ENCODE results near the gene CEACAM7.
"Not testable (repeated sequence)": the region's sequence is repeated elsewhere in the genome, so short reads cannot be mapped to it uniquely, and the experiment has no call there.

CEACAM7 gene

DNA sequence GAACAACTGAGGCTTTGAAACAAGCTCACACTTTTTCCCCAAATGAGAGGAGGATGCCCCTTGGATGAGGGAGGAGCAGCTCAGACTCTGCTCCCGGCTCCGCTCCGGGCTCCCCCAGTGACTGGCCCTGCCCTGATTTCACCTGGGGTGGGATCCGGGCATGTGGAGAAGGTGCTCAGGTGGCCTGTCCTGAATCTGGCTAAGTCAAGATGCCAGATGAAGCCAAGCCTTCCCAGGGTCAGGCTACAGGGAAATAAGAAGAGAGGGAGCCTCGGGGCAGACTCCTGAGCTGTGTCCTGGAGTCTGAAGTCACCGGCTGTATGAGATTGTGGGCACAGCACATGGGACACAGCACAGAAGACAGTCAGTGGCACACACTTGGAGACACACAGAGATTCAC, 30.7 kb upstream of the CEACAM7 start:
- no peaks in the 10 kb centered on the region for H3K36me3 ChIP-seq
- TF ChIP-seq, protein P1, sequence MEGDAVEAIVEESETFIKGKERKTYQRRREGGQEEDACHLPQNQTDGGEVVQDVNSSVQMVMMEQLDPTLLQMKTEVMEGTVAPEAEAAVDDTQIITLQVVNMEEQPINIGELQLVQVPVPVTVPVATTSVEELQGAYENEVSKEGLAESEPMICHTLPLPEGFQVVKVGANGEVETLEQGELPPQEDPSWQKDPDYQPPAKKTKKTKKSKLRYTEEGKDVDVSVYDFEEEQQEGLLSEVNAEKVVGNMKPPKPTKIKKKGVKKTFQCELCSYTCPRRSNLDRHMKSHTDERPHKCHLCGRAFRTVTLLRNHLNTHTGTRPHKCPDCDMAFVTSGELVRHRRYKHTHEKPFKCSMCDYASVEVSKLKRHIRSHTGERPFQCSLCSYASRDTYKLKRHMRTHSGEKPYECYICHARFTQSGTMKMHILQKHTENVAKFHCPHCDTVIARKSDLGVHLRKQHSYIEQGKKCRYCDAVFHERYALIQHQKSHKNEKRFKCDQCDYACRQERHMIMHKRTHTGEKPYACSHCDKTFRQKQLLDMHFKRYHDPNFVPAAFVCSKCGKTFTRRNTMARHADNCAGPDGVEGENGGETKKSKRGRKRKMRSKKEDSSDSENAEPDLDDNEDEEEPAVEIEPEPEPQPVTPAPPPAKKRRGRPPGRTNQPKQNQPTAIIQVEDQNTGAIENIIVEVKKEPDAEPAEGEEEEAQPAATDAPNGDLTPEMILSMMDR (IDR thresholded peaks at IDR 0.05) = no peak
- no peak overlapping the region for H3K4me3 ChIP-seq (ENCODE audit: low read depth in 1 of 2, low read length in 1 of 2)

GRCh38 chr19:41714598-41714997, 26.5 kb upstream of the CEACAM7 start:
- H3K9me3 ChIP-seq = no peaks in the 10 kb centered on the region
- H3K36me3 ChIP-seq = no peaks in the 10 kb centered on the region
- H3K4me1 ChIP-seq (ENCODE audit: control insufficient read depth in 1 of 2, insufficient read depth in 1 of 2, low read depth in 1 of 2, low read length in 1 of 2) = no peaks in the 10 kb centered on the region
- H3K27me3 ChIP-seq = peaks cover 69% of the 10 kb centered on the region
- H3K27ac ChIP-seq = no peak overlapping the region
- H3K4me3 ChIP-seq (ENCODE audit: low read depth in 1 of 2, low read length in 1 of 2) = no peak overlapping the region
- TF ChIP-seq, protein P1 (IDR thresholded peaks at IDR 0.05) = no peak

More for the DNA sequence above, 30.7 kb upstream of the CEACAM7 start:
- Histone ChIP-seq H3K27ac (no peak overlapping the region), H3K4me1 (ENCODE audit: control insufficient read depth in 1 of 2, insufficient read depth in 1 of 2, low read depth in 1 of 2, low read length in 1 of 2) (no peaks in the 10 kb centered on the region), H3K9me3 (no peaks in the 10 kb centered on the region), H3K27me3 (peaks cover 74% of the 10 kb centered on the region)

- Histone ChIP-seq H3K27me3 (peaks cover 39% of the 10 kb centered on the region), H3K4me1 (ENCODE audit: control insufficient read depth in 1 of 2, insufficient read depth in 1 of 2, low read depth in 1 of 2, low read length in 1 of 2) (peaks cover 4 to 7% of the 10 kb centered on the region in 2 experiments), H3K27ac (no peak overlapping the region), H3K36me3 (no peaks in the 10 kb centered on the region), H3K9me3 (no peaks in the 10 kb centered on the region), H3K4me3 (ENCODE audit: low read depth in 1 of 2, low read length in 1 of 2) (no peak overlapping the region)
- TF ChIP-seq, protein P1 (IDR thresholded peaks at IDR 0.05) = no peak
These were observed 23.5 kb upstream of the CEACAM7 start for GRCh38 chr19:41711376-41712261.

GRCh38 chr19:41709951-41710645, 22.0 kb upstream of the CEACAM7 start:
- TF ChIP-seq, protein P1 (IDR thresholded peaks at IDR 0.05) = no peak
- peaks cover 32% of the 10 kb centered on the region for H3K27me3 ChIP-seq
- no peak overlapping the region for H3K4me3 ChIP-seq (ENCODE audit: low read depth in 1 of 2, low read length in 1 of 2)
- no peak overlapping the region for H3K27ac ChIP-seq
- H3K9me3 ChIP-seq = no peaks in the 10 kb centered on the region
- peaks cover 6 to 7% of the 10 kb centered on the region in 2 experiments for H3K4me1 ChIP-seq (ENCODE audit: control insufficient read depth in 1 of 2, insufficient read depth in 1 of 2, low read depth in 1 of 2, low read length in 1 of 2)
- H3K36me3 ChIP-seq = no peaks in the 10 kb centered on the region

GRCh38 chr19:41709516-41709915, 21.4 kb upstream of the CEACAM7 start:
- not testable (repeated sequence) for H3K27ac ChIP-seq; H3K9me3 ChIP-seq; H3K36me3 ChIP-seq; H3K4me1 ChIP-seq (ENCODE audit: control insufficient read depth in 1 of 2, insufficient read depth in 1 of 2, low read depth in 1 of 2, low read length in 1 of 2); H3K4me3 ChIP-seq (ENCODE audit: low read depth in 1 of 2, low read length in 1 of 2)
- H3K27me3 ChIP-seq = peaks cover 32% of the 10 kb centered on the region

DNA sequence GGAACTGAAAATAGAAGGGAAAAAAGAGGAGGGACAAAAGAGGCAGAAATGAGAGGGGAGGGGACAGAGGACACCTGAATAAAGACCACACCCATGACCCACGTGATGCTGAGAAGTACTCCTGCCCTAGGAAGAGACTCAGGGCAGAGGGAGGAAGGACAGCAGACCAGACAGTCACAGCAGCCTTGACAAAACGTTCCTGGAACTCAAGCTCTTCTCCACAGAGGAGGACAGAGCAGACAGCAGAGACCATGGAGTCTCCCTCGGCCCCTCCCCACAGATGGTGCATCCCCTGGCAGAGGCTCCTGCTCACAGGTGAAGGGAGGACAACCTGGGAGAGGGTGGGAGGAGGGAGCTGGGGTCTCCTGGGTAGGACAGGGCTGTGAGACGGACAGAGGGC, 20.4 kb upstream of the CEACAM7 start, which contains the start of gene CEACAM5:
Gene CEACAM5 (plus strand): TSS at position 146 of the 400 bp plus-strand sequence. CDS start 106 bp downstream, at position 252.
- Histone ChIP-seq H3K4me3 (ENCODE audit: low read depth in 1 of 2, low read length in 1 of 2) (no peak within 1 kb of the TSS), H3K36me3 (no peaks in the 10 kb centered on the region)

More for the DNA sequence above, 20.4 kb upstream of the CEACAM7 start, which contains the start of gene CEACAM5:
- no peaks in the 10 kb centered on the region for H3K9me3 ChIP-seq
- peaks cover 33% of the 10 kb centered on the region for H3K27me3 ChIP-seq
- TF ChIP-seq, protein P1 (IDR thresholded peaks at IDR 0.05) = no peak
- peaks cover 6 to 7% of the 10 kb centered on the region in 2 experiments for H3K4me1 ChIP-seq (ENCODE audit: control insufficient read depth in 1 of 2, insufficient read depth in 1 of 2, low read depth in 1 of 2, low read length in 1 of 2)
- H3K27ac ChIP-seq = no peak within 1 kb of the TSS

Data from neutrophil (primary cell).